ENCODE results near the gene NRXN3. TPM values are rescaled to one million over a fixed set of nuclear protein-coding genes. Genes with fewer than 3 reads are reported as not detected.
A peak's percentile ranks its signal among the peaks of the same experiment; 100 is the strongest.

Gene NRXN3
- total RNA-seq, 1 experiment from 2014 or later: 1.1 TPM

DNA sequence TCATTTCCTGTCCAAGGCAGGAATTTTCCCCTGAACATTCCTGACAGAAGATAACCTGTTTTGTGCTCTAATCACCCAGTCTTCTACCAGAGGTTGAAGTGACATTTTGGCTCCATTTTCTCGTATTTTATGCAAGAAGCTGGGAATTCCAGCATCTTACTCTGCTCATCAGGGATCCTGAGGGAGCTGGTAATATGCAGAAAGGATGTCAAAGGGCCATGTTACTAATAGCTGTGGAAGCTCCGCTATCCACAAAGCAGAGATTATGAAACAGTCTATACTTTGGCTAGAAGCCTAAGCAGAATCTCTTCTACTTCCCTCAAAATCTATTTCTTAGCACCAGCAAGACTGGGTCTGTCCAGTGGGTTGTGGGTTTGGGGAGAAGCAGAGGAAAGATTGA is 1428.2 kb downstream of the NRXN3 start:
- H3K79me2 ChIP-seq (ENCODE audit: low read length): no peaks in the 10 kb centered on the region
- no peak overlapping the region for H3K4me3 ChIP-seq (ENCODE audit: low read length)
- no TSS peak for BruUV-seq (replicated peaks)
- no peaks in the 10 kb centered on the region for H3K36me3 ChIP-seq (ENCODE audit: low read depth, low read length)
- no peaks in the 10 kb centered on the region for H3K9me2 ChIP-seq (replicated peaks; ENCODE audit: low read length)
- H3K9ac ChIP-seq (ENCODE audit: low read length): no peak overlapping the region
- intact Hi-C loops (cut with micrococcal nuclease): no loop called here
- H3K27me3 ChIP-seq (ENCODE audit: low read length): no peaks in the 10 kb centered on the region
- no peak overlapping the region for H3K27ac ChIP-seq (ENCODE audit: low read length)
- CTCF ChIA-PET: no interaction called here
- DNase-seq (peak; percentile 11), ATAC-seq (no peak)
- H3K9me3 ChIP-seq (ENCODE audit: low read length): no peaks in the 10 kb centered on the region; the same call in 1 of the 2 replicates
- POLR2A ChIA-PET (ENCODE audit: unreplicated experiment): no interaction called here
- no peak overlapping the region for H3K4me2 ChIP-seq (ENCODE audit: low read length)
- H4K20me1 ChIP-seq (ENCODE audit: low read length): no peaks in the 10 kb centered on the region
- no peak overlapping the region for H2AFZ ChIP-seq (ENCODE audit: low read length)
- H3K4me1 ChIP-seq (ENCODE audit: insufficient read depth, low read length): no peaks in the 10 kb centered on the region
- H3F3A ChIP-seq (ENCODE audit: low read length, unreplicated experiment): no peaks in the 10 kb centered on the region
- TF ChIP-seq, protein P1, sequence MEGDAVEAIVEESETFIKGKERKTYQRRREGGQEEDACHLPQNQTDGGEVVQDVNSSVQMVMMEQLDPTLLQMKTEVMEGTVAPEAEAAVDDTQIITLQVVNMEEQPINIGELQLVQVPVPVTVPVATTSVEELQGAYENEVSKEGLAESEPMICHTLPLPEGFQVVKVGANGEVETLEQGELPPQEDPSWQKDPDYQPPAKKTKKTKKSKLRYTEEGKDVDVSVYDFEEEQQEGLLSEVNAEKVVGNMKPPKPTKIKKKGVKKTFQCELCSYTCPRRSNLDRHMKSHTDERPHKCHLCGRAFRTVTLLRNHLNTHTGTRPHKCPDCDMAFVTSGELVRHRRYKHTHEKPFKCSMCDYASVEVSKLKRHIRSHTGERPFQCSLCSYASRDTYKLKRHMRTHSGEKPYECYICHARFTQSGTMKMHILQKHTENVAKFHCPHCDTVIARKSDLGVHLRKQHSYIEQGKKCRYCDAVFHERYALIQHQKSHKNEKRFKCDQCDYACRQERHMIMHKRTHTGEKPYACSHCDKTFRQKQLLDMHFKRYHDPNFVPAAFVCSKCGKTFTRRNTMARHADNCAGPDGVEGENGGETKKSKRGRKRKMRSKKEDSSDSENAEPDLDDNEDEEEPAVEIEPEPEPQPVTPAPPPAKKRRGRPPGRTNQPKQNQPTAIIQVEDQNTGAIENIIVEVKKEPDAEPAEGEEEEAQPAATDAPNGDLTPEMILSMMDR (conservative IDR thresholded peaks at IDR 0.05; ENCODE audit: low read depth, low read length): no peak
- TF ChIP-seq EZH2phosphoT487 (IDR thresholded peaks at IDR 0.05; ENCODE audit: borderline replicate concordance, low read length) (no peak), EZH2 (IDR thresholded peaks at IDR 0.05; ENCODE audit: low read length, unreplicated experiment) (no peak)

DNA sequence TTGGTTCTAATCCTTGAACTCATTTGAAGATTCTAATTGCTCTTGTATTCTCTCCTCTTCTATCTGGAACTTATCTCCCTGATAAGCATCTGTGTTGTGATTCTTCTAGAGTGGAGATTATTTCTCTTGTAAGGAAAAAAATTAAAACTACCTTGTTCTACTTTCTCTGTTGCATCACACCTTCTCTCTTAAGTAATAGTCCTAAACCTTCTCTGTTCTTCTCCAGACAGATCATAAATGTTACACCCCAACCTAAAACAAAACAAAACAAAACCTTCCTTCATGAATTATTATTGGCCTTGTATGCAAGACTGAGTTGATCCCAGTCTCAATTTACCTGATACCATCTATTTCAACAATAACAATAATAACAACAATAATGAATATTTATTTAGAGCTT is 1429.1 kb downstream of the NRXN3 start:
- no peaks in the 10 kb centered on the region for H3K4me1 ChIP-seq (ENCODE audit: insufficient read depth, low read length)
- no peaks in the 10 kb centered on the region for H4K20me1 ChIP-seq (ENCODE audit: low read length)
- H3K9ac ChIP-seq (ENCODE audit: low read length): no peak overlapping the region
- H3F3A ChIP-seq (ENCODE audit: low read length, unreplicated experiment): no peaks in the 10 kb centered on the region
- H3K36me3 ChIP-seq (ENCODE audit: low read depth, low read length): no peaks in the 10 kb centered on the region
- H2AFZ ChIP-seq (ENCODE audit: low read length): no peak overlapping the region
- TF ChIP-seq, protein P1 (conservative IDR thresholded peaks at IDR 0.05; ENCODE audit: low read depth, low read length): no peak
- no peak for TF ChIP-seq EZH2phosphoT487 (IDR thresholded peaks at IDR 0.05; ENCODE audit: borderline replicate concordance, low read length)
- POLR2A ChIA-PET (ENCODE audit: unreplicated experiment): no interaction called here
- intact Hi-C loops (cut with micrococcal nuclease): no loop called here
- no TSS peak for BruUV-seq (replicated peaks)
- H3K27me3 ChIP-seq (ENCODE audit: low read length): no peaks in the 10 kb centered on the region
- no peak overlapping the region for H3K4me2 ChIP-seq (ENCODE audit: low read length)
- no peaks in the 10 kb centered on the region for H3K9me2 ChIP-seq (replicated peaks; ENCODE audit: low read length)
- H3K27ac ChIP-seq (ENCODE audit: low read length): no peak overlapping the region
- H3K9me3 ChIP-seq (ENCODE audit: low read length): no peaks in the 10 kb centered on the region; the same call in 1 of the 2 replicates
- CTCF ChIA-PET: no interaction called here
- H3K79me2 ChIP-seq (ENCODE audit: low read length): no peaks in the 10 kb centered on the region
- no peak overlapping the region for H3K4me3 ChIP-seq (ENCODE audit: low read length)
- DNase-seq: no peak
- no peak for ATAC-seq

DNA sequence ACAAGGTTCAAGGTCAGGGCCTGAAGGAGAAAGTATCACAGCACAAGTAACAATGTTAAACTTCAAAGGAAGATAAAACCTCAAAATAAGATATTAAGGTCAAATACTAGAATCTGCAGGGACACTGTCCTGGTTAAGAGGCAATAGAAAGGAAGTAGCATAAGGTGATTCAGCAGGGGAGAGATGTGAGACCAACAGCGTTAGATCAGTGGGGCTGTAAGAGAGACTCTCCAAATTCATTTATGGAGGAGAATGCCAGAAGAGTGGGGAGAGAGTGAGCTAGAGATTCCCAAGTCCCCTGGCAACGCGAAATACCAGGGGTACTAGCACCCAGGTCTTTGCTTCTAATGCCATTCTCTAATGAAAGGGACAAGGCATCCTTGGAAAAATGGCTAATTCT is 1430.2 kb downstream of the NRXN3 start:
- H3K9me3 ChIP-seq (ENCODE audit: low read length): no peaks in the 10 kb centered on the region; the same call in 1 of the 2 replicates
- H3K9me2 ChIP-seq (replicated peaks; ENCODE audit: low read length): no peaks in the 10 kb centered on the region
- DNase-seq (no peak), ATAC-seq (no peak)
- H3K36me3 ChIP-seq (ENCODE audit: low read depth, low read length): no peaks in the 10 kb centered on the region
- TF ChIP-seq EZH2 (IDR thresholded peaks at IDR 0.05; ENCODE audit: low read length, unreplicated experiment) (no peak), EZH2phosphoT487 (IDR thresholded peaks at IDR 0.05; ENCODE audit: borderline replicate concordance, low read length) (no peak)
- TF ChIP-seq, protein P1 (conservative IDR thresholded peaks at IDR 0.05; ENCODE audit: low read depth, low read length): no peak
- no peak overlapping the region for H2AFZ ChIP-seq (ENCODE audit: low read length)
- H3K4me2 ChIP-seq (ENCODE audit: low read length): no peak overlapping the region
- no peak overlapping the region for H3K4me3 ChIP-seq (ENCODE audit: low read length)
- no peaks in the 10 kb centered on the region for H3K27me3 ChIP-seq (ENCODE audit: low read length)
- H3K79me2 ChIP-seq (ENCODE audit: low read length): no peaks in the 10 kb centered on the region
- H3K27ac ChIP-seq (ENCODE audit: low read length): no peak overlapping the region
- BruUV-seq (replicated peaks): no TSS peak
- no peaks in the 10 kb centered on the region for H4K20me1 ChIP-seq (ENCODE audit: low read length)
- H3F3A ChIP-seq (ENCODE audit: low read length, unreplicated experiment): no peaks in the 10 kb centered on the region
- no peak overlapping the region for H3K9ac ChIP-seq (ENCODE audit: low read length)
- CTCF ChIA-PET: no interaction called here
- intact Hi-C loops (cut with micrococcal nuclease): no loop called here
- no peaks in the 10 kb centered on the region for H3K4me1 ChIP-seq (ENCODE audit: insufficient read depth, low read length)
- POLR2A ChIA-PET (ENCODE audit: unreplicated experiment): no interaction called here
